CD4-positive, alpha-beta T cell treated with Interleukin-1 beta for 1 hour (primary cell): Measurements from ENCODE around the gene D2HGDH.
A peak's percentile ranks its signal among the peaks of the same experiment; 100 is the strongest.

Experiments
- DNase-seq, 2 donors: peaks; one replicate each; pipeline ENCODE4 v3.0.0-alpha.2; 2020 to 2022

D2HGDH gene

GRCh38 chr2:241734467-241735208 lies at the start of gene D2HGDH:
Gene D2HGDH (plus strand): TSS chr2:241734630. CDS start chr2:241735225, 595 bp downstream.
- peak; percentile 90 to 92 for DNase-seq

DNA sequence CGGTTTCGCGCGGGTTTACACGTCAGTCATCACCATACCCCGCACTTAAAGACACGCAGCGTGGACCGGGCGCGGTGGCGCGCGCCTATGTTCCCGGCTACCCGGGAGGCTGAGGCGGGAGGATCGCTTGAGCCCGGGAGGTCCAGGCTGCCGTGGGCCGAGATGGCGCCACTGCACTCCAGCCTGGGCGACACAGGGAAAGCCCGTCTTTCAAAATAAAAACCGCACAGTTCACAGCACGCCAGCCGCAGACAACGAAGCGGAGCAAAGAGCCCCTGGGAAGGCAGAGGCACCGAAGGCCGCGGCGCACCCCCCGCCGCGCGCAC lies 48.1 kb upstream of the D2HGDH start:
- no peak for DNase-seq

GRCh38 chr2:241686650-241687425 lies 47.6 kb upstream of the D2HGDH start, which contains the start of gene DTYMK:
Gene DTYMK (minus strand): TSS chr2:241686815. CDS start chr2:241686783, 32 bp downstream.
- peak; percentile 95 to 96 for DNase-seq

- no peak for DNase-seq
Measured at GRCh38 chr2:241689306-241689705, 45.1 kb upstream of the D2HGDH start.

DNA sequence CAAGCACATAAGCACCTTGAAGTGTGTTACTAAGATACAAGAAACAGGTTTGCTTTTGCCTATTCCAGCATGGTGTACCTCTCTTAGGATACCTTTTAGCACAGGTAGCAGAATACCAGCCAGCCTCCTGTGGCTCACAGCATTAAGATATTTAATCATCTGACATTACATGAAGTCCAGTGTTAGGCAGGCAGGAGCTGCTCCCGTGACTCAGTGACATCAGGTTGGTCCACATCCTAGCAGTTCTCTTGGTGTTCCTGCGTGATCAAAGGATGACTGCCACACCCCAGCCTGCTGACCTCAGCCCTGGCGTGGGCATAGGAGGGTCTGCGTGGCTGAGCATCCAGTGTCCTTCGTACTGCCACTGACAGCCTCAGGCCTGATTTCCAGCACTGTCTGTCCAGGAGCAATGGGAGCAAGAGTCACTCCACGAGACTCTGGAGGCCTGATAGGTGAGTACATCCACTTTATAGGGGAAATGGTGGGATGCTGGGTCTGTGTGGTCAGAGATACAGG lies 44.2 kb upstream of the D2HGDH start:
- no peak for DNase-seq

- no peak for DNase-seq
Measured at GRCh38 chr2:241692448-241692847, 42.0 kb upstream of the D2HGDH start.

DNA sequence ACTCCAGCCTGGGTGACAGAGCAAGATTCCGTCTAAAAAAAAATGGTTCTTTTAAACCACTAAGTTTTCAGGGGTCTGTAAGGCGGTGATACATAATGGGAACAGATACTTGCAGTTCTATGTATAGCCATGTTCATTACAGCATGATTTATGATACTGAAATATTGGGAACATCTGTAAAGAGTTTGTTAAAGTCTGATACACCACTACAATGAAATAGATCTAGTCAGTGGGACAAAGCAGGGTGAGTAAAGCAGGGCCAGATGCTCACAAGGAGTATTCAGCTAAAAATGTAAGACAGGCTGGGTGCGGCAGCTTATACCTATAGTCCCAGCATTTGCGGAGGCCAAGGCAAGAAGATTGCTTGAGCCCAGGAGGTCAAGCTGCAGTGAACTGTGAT lies 38.8 kb upstream of the D2HGDH start:
- DNase-seq = no peak

DNA sequence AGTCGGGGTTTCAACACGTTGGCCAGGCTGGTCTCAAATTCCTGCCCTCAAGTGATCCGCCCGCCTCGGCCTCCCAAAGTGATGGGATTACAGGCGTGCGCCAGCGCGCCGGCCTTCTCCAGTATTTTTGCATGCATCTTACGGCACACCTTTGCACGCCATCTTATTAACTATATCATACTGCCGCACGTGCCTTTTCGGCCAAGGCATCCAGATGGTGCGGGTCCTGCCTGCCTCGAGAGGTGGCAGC lies 33.4 kb upstream of the D2HGDH start:
- DNase-seq = no peak

DNA sequence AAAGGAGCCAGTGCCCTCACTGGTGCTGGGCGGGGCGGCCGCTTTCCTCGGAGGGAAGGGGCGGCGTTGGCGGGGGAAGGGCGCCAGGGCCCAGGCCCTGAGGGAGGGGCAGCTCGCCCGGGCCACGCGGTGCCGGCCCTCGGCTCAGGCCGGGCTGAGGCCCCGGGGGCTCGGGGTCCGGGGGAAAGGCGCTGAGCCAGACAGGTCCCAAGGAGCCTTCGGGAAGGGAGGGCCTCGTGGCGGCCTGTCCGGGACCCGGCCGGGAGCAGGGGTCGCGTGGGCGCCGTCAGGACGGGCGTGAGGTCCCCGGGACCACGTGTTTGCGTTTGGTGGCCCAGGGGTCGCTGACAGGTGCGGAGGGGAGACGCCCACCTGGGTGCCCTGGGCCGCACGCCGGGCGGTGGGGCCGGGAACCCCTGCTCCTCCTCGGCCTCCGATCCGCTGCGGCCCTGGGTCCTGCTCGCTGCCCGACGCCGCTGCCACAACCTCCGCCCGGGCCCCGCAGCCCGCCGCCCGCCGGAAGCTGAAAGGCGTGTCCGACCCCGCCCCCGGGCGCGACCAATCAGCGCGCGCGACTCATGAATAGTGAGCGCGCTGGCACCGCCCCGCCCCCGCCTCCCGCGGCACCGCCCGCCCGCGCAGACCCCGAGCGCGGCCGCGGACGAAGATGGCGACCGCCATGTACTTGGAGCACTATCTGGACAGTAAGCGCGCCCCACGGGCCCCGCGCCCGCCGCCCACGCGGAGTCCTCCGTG lies 32.9 kb upstream of the D2HGDH start, which contains the start of gene ING5:
TSS of gene ING5 (plus strand) at position 641 of the 756 bp plus-strand sequence. CDS start at position 668, 27 bp downstream.
- DNase-seq = peak; percentile 94 to 96

DNA sequence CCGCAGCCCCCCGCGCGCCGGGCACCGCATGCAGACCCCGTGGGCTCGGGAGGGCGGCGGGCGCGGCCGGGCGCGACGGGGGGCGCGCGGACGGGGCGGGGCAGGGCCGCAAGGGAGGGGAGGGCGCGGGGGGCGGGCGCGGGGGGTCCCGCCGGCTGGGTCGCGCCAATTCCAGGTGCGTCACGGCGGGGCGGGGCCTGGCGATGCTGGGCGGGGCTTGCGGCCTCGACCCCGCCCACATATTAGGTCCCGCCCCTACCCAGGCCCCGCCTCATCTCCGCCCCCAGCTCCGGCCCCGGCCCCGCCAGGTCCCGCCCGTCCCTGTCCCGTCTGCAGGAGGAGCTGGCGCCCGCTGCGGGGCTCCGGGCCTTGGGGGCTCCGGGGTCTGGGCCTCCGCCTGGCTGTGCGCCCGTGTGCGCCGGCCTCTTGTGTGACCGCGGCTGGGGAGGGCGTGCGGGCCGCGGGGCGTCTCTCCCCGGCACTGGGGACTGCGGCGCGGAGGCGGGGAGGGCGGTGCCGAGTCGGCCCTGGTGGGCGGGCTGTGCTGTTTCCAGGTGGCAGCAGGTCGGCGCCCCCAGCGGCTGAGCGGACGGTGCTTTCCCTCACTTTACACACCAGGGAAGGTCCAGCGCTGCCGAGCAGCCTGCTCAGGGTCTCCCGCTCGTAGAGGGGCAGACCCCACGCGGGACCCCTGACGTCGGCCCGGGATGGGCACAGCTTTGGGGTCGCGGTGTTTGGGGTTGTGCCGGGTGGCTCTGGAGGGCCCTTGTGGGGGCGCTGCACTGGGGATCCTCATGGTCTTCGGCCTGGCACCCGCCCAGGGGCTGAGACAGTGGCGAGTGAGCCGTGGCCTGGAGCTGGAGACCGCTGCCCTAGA lies 32.0 kb upstream of the D2HGDH start:
- DNase-seq = peak; percentile 87 to 89

DNA sequence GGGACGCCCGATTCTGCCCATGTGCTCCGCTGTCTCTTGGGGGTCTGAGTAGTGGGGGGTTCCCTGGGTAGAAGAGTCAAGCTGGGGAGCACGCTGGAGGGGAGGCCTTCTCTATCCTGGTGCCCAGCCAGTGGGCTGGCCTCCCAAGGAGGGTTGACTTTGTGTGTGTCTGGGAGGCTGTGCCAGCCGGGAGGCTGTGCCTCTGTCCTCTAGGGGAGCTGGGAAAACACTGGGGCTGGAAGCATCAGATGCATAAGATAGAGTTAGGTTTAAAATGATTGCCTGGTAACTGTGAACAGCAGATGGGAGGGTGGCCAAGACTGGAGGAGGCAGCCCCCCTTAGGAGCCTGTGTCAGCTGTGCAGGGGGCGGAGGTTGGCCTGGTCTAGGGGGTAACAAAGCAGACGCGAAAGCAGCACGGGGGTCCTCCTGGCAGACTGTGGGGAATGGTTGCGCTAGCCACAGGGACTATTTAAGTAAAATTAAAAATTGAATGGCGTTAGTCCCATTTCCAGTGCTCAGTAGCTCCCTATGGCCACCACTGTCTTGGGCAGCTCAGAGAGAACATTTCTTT lies 31.3 kb upstream of the D2HGDH start:
- DNase-seq = no peak

GRCh38 chr2:241706537-241706936 lies 27.9 kb upstream of the D2HGDH start:
- DNase-seq = no peak

DNA sequence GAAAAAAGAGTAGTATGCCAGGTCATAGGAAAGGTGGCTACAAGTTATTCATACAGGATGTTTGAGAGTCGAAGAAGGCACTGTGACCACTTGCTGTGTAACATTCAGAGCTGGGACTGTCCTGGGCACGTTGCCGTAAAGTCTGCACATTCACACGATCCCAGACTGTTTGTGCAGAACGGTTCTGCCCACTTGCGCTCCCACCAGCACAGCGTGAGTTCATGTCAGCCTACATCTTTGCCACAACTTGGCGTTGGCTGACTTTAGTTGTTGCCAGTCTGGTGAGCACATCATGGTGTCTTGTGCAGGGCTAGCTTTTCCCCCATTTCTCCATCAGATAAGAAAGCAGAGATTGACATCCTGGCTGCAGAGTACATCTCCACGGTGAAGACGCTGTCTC lies 25.6 kb upstream of the D2HGDH start:
- DNase-seq = no peak

- no peak for DNase-seq
Measured at GRCh38 chr2:241719093-241719492, 15.3 kb upstream of the D2HGDH start.

DNA sequence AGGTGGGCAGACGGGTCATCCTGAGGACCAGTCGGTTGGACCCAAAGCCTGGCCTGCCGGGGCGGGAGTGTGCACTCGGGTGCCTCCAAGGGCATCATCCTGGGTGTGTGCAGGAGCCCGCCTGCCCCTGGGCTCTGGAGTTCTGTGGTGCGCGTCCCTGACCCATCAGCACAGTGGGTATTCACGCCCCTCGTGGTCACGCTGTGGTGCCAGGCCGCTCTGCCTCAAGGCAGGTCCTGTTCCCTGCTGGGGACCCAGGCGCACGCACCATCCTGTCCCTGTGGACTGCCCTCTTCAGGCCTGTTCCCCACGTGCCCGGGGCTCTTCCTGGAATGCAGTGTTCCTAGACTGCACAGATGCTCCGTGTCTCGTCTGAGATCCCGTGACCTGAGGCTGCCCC lies 14.3 kb upstream of the D2HGDH start:
- no peak for DNase-seq

DNA sequence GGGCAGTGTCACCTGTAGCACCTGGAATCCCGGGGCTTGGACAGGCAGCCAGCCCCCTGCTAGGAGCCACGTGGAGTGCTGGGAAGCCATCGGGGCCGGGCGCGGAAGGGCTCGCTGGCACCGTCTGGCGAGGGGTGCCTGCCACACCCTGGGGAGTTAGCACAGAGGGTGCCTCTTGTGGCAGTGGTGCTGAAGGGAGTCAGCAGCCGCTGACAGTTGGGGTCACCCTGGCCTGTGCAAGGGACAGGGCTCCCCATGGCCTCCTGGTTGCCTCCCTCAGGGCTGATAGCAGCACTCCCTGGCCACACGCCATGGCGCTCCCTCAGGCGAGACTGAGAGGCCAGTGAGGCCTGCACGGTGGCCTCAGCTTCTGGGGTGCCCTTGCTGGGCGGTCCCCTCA lies 13.9 kb upstream of the D2HGDH start:
- DNase-seq = no peak

DNA sequence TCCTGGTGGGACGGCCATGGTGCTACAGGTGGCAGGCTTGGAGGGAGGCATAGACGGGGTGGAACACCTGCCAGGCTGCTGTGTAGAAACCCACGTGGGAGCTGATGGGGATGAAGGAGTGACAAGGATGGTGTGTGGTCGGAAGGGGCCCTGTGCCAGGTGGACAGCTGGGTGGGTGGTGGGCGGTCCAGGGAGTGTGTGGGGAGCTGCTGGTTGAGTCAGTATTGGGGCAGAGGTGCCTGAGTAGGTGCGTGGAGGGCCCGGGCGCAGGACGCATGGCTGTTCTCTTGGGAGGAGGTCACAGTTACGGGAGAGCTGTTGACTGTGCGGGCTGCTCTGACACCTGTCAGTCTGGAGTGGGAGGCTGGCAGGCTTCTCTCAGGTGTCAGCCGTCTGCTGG lies 12.6 kb upstream of the D2HGDH start:
- DNase-seq = no peak

DNA sequence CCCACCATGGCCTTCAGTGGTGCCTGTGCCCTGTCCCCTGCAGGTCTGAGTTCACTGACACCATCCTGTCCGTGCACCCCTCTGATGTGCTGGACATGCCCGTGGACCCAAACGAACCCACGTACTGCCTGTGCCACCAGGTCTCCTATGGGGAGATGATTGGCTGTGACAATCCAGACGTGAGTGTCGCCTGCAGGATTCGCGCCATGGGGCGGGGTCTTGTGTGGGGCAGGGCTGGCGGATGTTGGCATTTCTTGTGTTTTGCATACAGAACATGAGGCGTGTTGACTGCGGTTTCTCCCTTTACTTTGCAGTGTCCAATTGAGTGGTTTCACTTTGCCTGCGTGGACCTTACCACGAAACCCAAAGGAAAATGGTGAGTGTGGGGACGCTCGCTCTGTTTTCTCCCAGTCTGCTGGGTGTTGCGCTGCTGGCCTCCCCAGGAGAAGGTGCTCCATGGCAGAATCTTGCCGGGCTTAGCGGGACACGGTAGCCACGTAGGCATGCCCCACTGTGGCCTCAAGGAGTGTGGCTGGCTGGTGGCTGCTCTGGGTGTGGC lies 11.5 kb upstream of the D2HGDH start:
- DNase-seq = no peak

DNA sequence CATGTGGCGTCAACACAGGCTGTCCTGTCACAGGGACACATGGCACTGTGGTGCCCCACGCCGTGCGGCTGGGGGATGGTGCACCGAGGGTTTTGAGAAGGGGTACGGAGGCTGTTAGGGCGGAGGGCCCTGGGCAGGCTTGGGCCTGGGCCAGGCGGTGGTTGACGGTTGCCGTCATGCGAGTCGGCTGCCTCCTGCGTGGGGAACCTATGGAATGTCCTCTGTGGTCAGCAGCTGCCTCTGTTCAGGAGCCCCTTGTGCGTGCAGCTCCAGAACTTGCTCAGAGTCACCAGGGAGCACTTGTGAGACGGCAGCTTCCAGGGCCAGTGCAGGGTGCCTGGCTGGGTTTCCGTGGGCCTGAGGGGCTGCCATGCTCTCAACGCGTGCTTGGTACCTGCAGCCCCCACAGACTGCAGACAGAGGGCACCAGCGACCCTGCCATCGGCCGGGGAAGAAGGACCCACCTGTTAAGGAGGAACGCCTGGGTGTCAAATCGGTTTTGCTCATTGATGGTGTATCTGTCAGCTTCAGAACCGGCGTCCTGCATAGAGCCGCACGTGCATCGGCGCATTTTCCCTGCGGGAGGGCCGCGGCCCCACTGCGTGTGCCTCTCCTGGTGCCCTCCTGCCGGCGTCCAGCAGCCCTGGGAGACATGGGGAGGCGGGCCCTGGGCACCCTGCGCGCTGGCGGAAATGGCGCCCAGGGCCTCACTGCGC lies 10.0 kb upstream of the D2HGDH start:
- peak; percentile 25 to 38 for DNase-seq

DNA sequence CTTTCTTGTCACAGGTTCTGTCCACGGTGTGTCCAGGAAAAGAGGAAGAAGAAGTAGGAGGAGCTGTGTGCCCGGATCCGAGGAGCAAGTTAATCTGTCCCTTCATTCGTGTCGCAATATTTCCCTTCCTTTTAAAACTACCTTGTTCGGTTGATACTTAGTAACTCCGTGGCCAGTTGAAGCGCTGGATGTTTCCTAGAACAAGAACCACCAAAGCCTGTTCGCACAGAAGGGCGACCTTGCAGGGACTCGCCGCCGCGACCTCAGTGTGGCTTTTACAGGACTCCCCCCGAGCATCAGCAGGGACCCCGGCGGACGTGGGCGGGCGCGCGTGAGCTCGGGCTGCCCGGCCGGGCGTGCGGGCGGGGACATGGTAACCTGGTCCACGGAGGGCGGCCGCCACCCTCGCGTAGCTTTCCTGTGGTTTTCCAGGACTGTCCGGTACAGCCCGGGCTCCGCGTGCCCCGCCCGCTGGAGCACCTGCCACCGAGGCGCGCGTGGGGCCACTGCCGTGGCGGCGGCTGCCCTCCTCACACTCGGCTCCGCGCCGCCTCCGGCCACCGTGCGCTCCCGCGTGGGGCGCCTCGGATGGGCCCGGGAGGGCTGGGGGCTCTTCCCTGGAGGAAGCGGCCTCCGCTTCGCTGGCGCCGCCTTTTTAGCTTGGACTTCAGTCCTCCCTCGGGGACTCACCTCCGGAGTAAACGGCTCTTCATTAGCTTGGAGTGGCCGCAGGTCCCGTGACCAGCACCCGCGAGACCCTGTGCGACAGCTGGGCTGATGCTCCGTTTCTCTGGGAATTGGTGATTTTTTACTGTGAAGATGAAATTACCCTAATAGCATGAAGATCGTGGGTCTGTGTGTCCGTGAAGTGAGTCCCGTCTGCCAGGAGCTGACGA lies 9.2 kb upstream of the D2HGDH start:
- no peak for DNase-seq
